Measurements from ENCODE around the gene SEMA5A.

DNA sequence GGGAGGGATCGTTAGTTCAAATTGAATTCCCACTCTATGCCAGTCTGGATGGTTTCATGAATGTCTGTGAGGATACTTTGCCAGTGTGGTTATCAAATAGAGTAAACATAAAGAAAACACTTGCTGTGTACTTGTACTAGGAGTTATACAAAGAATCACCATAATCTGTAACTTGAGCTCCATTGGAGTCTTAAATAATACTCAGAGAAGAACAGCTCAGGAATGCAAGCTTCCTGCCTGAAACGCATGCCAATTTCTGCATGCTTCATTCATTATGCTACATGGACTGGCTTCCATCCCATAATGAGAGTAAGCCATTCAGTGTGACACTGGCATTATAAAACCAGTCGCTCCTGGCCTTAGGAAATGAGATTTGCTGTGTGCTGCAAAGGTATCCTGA lies 351.4 kb downstream of the SEMA5A start:
- TF ChIP-seq CTCF (IDR thresholded peaks at IDR 0.05) (no peak), POLR2A (IDR thresholded peaks at IDR 0.05) (no peak)
